GM10847 (cell line): ENCODE measurements around the gene WDR91.
A peak's percentile ranks its signal among the peaks of the same experiment; 100 is the strongest.

Experiments used
- POLR2A ChIP-seq: IDR thresholded peaks from 2 replicates; pipeline ENCODE4 v1.6.1; 2011; ENCODE audit not compliant: insufficient read length; ENCODE audit errors: extremely low read depth

WDR91 gene

DNA sequence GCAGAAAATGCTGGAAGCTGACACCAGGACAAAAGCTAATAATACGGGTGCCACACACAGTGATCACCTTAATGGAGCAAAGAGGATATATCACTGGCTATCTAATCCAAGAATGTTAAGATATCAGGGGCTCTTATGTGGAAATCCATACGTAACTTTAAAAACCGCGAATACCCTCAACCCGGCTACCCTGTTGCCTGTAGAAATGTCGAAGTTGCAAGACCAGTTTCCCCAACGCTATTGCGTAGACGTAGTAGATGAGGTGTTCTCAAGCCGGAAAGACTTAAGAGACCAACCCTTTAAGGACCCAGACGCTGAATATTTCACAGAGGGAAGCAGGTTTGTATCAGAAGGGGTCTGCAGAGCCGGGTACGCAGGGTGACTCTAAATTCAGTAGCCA is 33.0 kb downstream of the WDR91 start:
- TF ChIP-seq POLR2A: no peak

DNA sequence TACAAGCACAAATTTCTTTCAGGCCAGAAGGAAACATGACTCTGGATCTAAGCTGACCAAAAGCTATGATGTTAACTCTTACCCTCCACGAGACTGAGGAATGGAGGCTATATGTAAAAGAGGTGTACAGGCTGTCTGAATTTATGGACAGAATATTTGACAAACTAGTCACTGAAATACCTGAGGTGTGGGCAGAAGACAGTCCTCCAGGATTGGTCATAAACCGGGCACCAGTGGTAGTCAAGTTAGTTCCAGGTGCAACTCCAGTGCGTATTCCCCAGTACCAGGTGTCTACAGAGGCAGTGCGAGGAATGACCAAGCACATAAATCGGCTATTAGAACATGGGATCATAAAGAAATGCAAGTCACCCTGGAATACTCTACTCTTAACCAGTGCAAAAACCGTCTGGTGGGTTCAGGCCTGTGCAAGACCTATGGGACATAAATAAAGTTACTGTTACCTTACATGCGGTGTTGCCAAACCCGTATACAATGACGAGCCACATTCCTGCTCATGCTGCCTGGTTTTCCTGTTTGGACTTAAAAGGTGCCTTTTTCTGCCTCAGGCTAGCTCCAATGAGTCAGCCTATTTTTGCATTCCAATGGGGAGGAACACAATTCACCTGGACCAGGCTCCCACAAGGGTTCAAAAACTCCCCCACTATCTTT is 34.2 kb downstream of the WDR91 start:
- no peak for TF ChIP-seq POLR2A

GRCh38 chr7:135175931-135176330 is 35.4 kb downstream of the WDR91 start:
- no peak for TF ChIP-seq POLR2A

- TF ChIP-seq POLR2A: no peak
Measured at GRCh38 chr7:135174941-135175340, 36.4 kb downstream of the WDR91 start.

GRCh38 chr7:135170274-135170997 is 40.9 kb downstream of the WDR91 start, which contains the start of gene CYREN:
TSS of gene CYREN (minus strand) at chr7:135170707. CDS start at chr7:135168922, 1,785 bp downstream.
- TF ChIP-seq POLR2A: peak; percentile 45

DNA sequence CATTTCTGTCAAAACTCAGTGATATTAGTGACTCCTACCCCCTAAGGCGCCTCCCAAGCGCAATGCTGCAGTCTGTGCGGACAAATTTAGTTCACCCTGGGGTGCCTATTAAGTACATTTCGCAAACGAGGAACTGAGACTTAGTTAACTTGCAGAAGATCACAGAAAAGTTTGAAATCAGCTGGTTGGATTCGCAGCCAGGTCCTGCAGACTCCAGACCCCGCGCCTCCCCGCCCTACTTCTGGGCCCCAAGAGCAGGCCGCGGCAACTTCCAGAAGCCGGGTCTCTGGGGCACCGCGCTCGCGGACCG is 41.4 kb downstream of the WDR91 start:
- no peak for TF ChIP-seq POLR2A

DNA sequence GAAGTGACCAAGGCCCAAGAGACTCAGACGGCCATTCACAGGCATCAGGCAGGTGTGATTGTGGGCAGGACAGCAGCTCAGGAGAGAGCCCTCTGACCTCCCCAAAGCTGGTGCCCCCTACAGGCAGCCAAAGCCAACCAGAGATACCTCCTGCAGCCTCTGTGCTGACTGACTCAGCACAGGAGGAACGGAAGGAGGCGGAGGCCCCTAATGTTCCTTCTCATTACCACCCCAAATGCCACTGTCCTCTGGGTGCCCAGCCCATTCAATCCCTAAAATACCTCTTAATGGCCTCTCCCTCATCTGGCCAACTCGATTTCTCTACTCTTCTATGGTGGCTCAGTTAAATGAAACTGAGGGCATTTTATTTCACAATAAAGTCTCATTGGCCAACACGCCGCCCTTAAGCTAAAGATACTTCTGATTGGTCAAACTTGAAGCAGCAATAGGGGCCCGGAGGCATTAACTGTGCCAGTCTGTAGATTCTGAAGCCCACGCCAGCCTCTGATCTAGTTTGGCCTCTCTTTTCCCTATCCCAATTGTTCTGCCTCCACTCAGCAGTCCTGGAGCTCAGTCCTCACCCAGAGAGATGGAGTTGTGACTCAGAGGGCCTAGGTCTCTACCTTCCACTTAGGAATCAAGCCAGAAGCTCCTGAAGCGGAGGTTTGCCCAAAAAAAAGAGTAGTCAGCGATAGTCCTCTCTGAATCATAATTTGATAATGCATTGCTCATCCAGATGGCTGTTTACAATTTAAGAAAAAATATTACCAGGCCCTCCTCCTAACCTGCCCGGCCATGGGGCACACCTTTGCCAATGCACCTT is 42.0 kb downstream of the WDR91 start:
- no peak for TF ChIP-seq POLR2A

DNA sequence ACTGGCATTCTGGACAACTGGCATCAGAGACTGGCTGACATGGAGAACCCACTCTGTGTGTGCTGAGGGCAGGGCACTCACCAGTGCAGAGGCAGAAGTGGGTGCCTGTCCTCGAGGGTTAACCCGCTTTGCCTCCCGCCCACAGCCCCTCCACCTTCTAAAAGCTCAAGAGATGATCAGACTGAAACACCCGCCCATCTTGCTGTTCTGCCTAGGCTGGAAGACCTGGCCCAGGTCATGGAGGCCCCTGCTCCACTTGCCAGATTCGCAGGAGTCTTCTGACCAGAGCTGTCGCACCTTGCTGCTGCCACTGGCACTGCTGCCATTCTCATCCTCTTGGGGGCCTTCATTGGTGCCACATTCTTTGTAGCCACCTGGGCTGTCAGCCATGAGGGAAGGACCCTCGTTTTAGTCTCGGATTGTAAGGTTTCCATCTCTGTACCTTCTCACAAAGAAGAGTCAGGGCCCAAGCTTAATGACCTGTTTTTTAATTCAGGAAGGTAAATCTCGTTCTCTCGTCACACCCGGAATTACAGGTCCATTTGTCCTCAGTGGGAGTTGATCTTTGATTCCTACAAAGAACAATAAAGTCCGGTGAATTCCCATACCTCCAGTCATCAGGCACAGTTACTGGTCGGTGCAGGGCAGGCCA is 42.7 kb downstream of the WDR91 start:
- TF ChIP-seq POLR2A: no peak

DNA sequence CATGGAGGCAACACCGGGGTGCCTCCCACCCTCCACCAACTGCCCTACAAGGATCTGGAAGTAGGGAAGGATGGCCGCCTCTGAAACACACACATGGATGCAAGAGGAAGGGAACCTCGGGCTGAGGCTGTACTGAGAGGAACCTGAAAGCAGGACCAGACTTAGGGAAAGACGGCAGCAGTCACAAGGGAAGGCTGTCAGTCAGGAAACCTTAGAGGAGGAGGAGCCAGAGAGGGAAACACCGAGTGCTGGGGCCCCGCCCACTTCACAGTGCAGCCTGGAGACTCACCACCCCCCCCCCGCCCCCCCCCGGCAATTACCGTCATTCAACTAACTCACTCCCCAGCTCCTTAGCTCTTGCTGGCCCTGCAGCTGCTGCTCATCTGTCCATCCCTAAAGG is 43.3 kb downstream of the WDR91 start:
- TF ChIP-seq POLR2A: no peak

DNA sequence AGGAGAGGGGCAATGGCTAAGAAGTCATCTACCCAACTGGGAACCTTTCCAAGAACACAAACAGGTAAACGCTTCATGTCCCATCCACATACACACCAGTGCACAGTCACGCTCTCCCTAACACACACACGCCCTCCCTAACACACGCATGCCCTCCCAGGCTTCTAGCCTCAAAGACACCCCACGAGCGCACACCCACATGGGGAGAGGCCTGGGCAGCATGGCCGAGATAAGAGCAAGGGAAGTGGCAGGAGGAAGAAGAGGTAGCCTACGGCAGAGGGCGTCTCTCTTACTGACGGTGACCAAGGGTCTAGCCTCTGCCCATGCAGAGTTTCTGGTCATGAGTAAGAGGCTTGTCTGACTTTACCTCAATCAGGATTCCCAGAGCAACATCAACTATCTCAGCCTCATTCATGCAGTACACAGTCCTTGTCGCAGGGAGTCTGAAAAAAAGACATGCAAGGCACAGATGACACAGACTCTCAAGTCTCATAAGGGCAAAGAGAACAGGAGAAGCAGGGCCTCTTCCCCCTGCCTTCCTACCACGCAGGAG is 43.9 kb downstream of the WDR91 start:
- TF ChIP-seq POLR2A: no peak

- TF ChIP-seq POLR2A: no peak
Measured at GRCh38 chr7:135166338-135166990, 44.9 kb downstream of the WDR91 start.

DNA sequence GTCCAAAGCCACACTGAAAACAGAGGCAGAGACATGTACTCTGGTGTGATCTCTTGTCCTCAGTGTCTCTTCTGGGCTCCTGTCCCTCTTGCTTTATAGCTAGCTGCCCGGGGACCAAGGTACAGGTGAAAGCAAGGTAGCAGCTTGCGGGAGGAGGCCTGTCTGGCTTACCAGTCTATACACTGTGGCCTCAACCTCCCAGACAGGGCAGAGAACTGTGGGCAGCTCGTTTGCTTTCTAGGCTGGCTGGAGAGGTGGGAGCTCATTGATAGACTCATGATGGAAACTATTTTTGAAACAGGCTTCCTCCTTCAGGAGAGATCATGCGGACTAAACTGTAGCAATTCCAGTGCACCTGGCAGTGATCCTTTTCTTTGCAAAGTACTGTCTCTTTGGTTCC is 45.5 kb downstream of the WDR91 start:
- no peak for TF ChIP-seq POLR2A

GRCh38 chr7:135164357-135165061 is 46.8 kb downstream of the WDR91 start:
- no peak for TF ChIP-seq POLR2A

GRCh38 chr7:135162382-135163001 is 48.8 kb downstream of the WDR91 start:
- no peak for TF ChIP-seq POLR2A
